SK-N-SH (cell line): ENCODE results near the gene SPRED1. TPM values are rescaled to one million over a fixed set of nuclear protein-coding genes. Genes with fewer than 3 reads are reported as not detected.
A peak's percentile ranks its signal among the peaks of the same experiment; 100 is the strongest.

ENCODE experiments used
- CTCF ChIA-PET: fragments of 300-600, 350-600 bp; formaldehyde crosslinking; extraction: SDS; loops from one replicate; lab custom pipeline; 2021; lab: Yijun Ruan, JAX
- POLR2A ChIA-PET: fragments of 350-600 bp; sonication (Branson Sonifier 250); formaldehyde crosslinking; extraction: SDS; loops from one replicate; lab custom pipeline; 2020; ENCODE audit warnings: antibody characterized with exemption, inconsistent platforms; lab: Yijun Ruan, JAX
- DNase-seq: peaks from one replicate; pipeline ENCODE4 v3.0.0; 2012
- H2AFZ ChIP-seq: fragments of 200-600 bp; sonication (generic); 2 replicates; pipeline ENCODE4 v1.8.1; 2016; ENCODE audit warnings: antibody characterized with exemption, mild to moderate bottlenecking, low read depth
- H3F3A ChIP-seq: fragments of 200-600 bp; sonication (generic); replicated peaks from 2 replicates; pipeline ENCODE3; 2016; ENCODE audit warnings: antibody characterized with exemption, mild to moderate bottlenecking; ENCODE audit not compliant: insufficient read depth
- H3K27ac ChIP-seq, 2 experiments: fragments of 200-500 bp in 1 of 2; fragments of 200-600 bp in 1 of 2; sonication (Bioruptor generic) in 1 of 2; sonication (generic), shearing (Covaris generic) in 1 of 2; 2 replicates each; pipeline versions ENCODE4 v1.5.1 to v1.6.1; 2014 to 2016; ENCODE audit warnings: low read depth in 2 of 2, inconsistent platforms in 1 of 2, low read length in 1 of 2, mild to moderate bottlenecking in 1 of 2, mixed read lengths in 1 of 2
- H3K27me3 ChIP-seq: fragments of 200-600 bp; sonication (generic), shearing (Covaris generic); 2 replicates; pipeline ENCODE4 v1.6.1; 2016; ENCODE audit warnings: mixed run types; ENCODE audit not compliant: insufficient read depth
- H3K36me3 ChIP-seq, 2 experiments: fragments of 200-500 bp in 1 of 2; fragments of 200-600 bp in 1 of 2; sonication (Bioruptor generic) in 1 of 2; sonication (generic) in 1 of 2; replicated peaks in 1 of 2; 2 replicates each; pipeline versions ENCODE3 to v1.5.1; 2014 to 2016; ENCODE audit warnings: low read length in 1 of 2, mild to moderate bottlenecking in 1 of 2; ENCODE audit not compliant: insufficient read depth in 2 of 2, control insufficient read depth in 1 of 2
- H3K4me1 ChIP-seq, 2 experiments: fragments of 200-500 bp in 1 of 2; fragments of 200-600 bp in 1 of 2; sonication (Bioruptor generic) in 1 of 2; sonication (generic), shearing (Covaris generic) in 1 of 2; 2 replicates each; pipeline versions ENCODE4 v1.5.1 to v1.6.1; 2014 to 2016; ENCODE audit warnings: low read depth in 1 of 2, low read length in 1 of 2, mixed run types in 1 of 2; ENCODE audit not compliant: insufficient read depth in 2 of 2, control insufficient read depth in 1 of 2
- H3K4me2 ChIP-seq: fragments of 200-600 bp; sonication (generic), shearing (Covaris generic); 2 replicates; pipeline ENCODE4 v1.6.1; 2017; ENCODE audit warnings: mixed run types
- H3K4me3 ChIP-seq, 2 experiments: fragments of 200-500 bp in 1 of 2; fragments of 200-600 bp in 1 of 2; sonication (Bioruptor generic) in 1 of 2; sonication (generic), shearing (Covaris generic) in 1 of 2; 2 replicates each; pipeline versions ENCODE4 v1.5.1 to v1.8.1; 2014 to 2016; ENCODE audit warnings: low read depth in 2 of 2, inconsistent platforms in 1 of 2, low read length in 1 of 2, mild to moderate bottlenecking in 1 of 2, mixed read lengths in 1 of 2, moderate library complexity in 1 of 2
- H3K79me2 ChIP-seq: fragments of 200-600 bp; sonication (generic); 2 replicates; pipeline ENCODE4 v1.8.1; 2017; ENCODE audit warnings: mild to moderate bottlenecking; ENCODE audit not compliant: insufficient read depth
- H3K9ac ChIP-seq: fragments of 200-600 bp; sonication (generic); 2 replicates; pipeline ENCODE4 v1.6.1; 2017; ENCODE audit warnings: mixed run types
- H3K9me2 ChIP-seq: fragments of 200-600 bp; sonication (generic); 2 replicates; pipeline ENCODE4 v1.6.1; 2017; ENCODE audit warnings: mixed run types
- H3K9me3 ChIP-seq: fragments of 200-600 bp; sonication (generic); 2 replicates; pipeline ENCODE4 v1.6.1; 2017; ENCODE audit warnings: mixed run types, mild to moderate bottlenecking, moderate library complexity
- H4K20me1 ChIP-seq: fragments of 200-600 bp; sonication (generic); 2 replicates; pipeline ENCODE4 v1.6.1; 2017; ENCODE audit warnings: mild to moderate bottlenecking, mixed run types; ENCODE audit not compliant: insufficient read depth
- CHD2 ChIP-seq: fragments of 150-350 bp; IDR thresholded peaks from 2 replicates; pipeline ENCODE4 v1.6.1; 2018; ENCODE audit warnings: low read length; ENCODE audit not compliant: partially characterized antibody
- CTCF ChIP-seq: fragments of 200-600 bp; sonication (generic); IDR thresholded peaks from 2 replicates; pipeline ENCODE4 v1.6.1; 2017; ENCODE audit warnings: antibody characterized with exemption, mild to moderate bottlenecking, moderate library complexity
- EP300 ChIP-seq, 2 experiments: IDR thresholded peaks; 2 replicates each; pipeline versions ENCODE4 v1.4.0 to v1.6.1; 2012; ENCODE audit warnings: borderline replicate concordance in 1 of 2, low read depth in 1 of 2, low read length in 1 of 2
- EZH2phosphoT487 ChIP-seq: fragments of 200-600 bp; sonication (generic); IDR thresholded peaks from 2 replicates; pipeline ENCODE4 v1.6.1; 2017; ENCODE audit warnings: low read depth, mixed run types, mild to moderate bottlenecking, antibody characterized with exemption, moderate library complexity, borderline replicate concordance
- FOSL2 ChIP-seq: IDR thresholded peaks from 2 replicates; pipeline ENCODE4 v1.4.0; 2012; ENCODE audit warnings: low read depth, mild to moderate bottlenecking, moderate library complexity, borderline replicate concordance
- FOXJ3 ChIP-seq: sonication (generic); formaldehyde crosslinking; IDR thresholded peaks from 2 replicates; pipeline ENCODE4 v1.5.1; 2020; ENCODE audit warnings: mild to moderate bottlenecking, missing genetic modification reagents
- GABPA ChIP-seq: IDR thresholded peaks from 2 replicates; pipeline ENCODE4 v1.4.0; 2012; ENCODE audit warnings: low read depth, mild to moderate bottlenecking
- GATA2 ChIP-seq: sonication (generic); formaldehyde crosslinking; IDR thresholded peaks from 2 replicates; pipeline ENCODE4 v1.5.0; 2020; ENCODE audit warnings: mild to moderate bottlenecking, missing genetic modification reagents
- IRF3 ChIP-seq: fragments of 150-350 bp; IDR thresholded peaks from 2 replicates; pipeline ENCODE4 v1.6.1; 2016; ENCODE audit warnings: mild to moderate bottlenecking, low read depth, low read length
- JUND ChIP-seq: IDR thresholded peaks from 2 replicates; pipeline ENCODE4 v1.4.0; 2012
- NFIC ChIP-seq: IDR thresholded peaks from 2 replicates; pipeline ENCODE4 v1.4.0; 2012; ENCODE audit warnings: borderline replicate concordance
- NRF1 ChIP-seq: IDR thresholded peaks from 2 replicates; pipeline ENCODE4 v1.6.1; 2012; ENCODE audit warnings: low read depth, mild to moderate bottlenecking, low read length
- POLR2AphosphoS5 ChIP-seq: IDR thresholded peaks from 2 replicates; pipeline ENCODE4 v1.6.1; 2012; ENCODE audit warnings: low read depth, low read length
- RAD21 ChIP-seq: IDR thresholded peaks from 2 replicates; pipeline ENCODE4 v1.6.1; 2012; ENCODE audit warnings: mild to moderate bottlenecking, low read length
- RCOR1 ChIP-seq: fragments of 150-350 bp; IDR thresholded peaks from 2 replicates; pipeline ENCODE4 v1.6.1; 2017; ENCODE audit warnings: antibody characterized with exemption, low read length
- RFX5 ChIP-seq: IDR thresholded peaks from 2 replicates; pipeline ENCODE4 v1.6.1; 2012; ENCODE audit warnings: mild to moderate bottlenecking, improper control_type of control experiment, low read length
- SIN3A ChIP-seq: IDR thresholded peaks from 2 replicates; pipeline ENCODE4 v1.6.1; 2012; ENCODE audit warnings: low read depth, mild to moderate bottlenecking, low read length, moderate library complexity, borderline replicate concordance
- SMC3 ChIP-seq: IDR thresholded peaks from 2 replicates; pipeline ENCODE4 v1.6.1; 2012; ENCODE audit warnings: low read depth, low read length, improper control_type of control experiment
- TAF1 ChIP-seq: IDR thresholded peaks from 2 replicates; pipeline ENCODE4 v1.6.1; 2012; ENCODE audit warnings: low read depth, mild to moderate bottlenecking, low read length, moderate library complexity, borderline replicate concordance
- TEAD4 ChIP-seq: IDR thresholded peaks from 2 replicates; pipeline ENCODE4 v1.4.0; 2012; ENCODE audit warnings: mild to moderate bottlenecking, borderline replicate concordance; ENCODE audit not compliant: insufficient read depth
- USF2 ChIP-seq: fragments of 150-350 bp; IDR thresholded peaks from 2 replicates; pipeline ENCODE4 v1.6.1; 2017; ENCODE audit warnings: antibody characterized with exemption, low read length, low read depth, borderline replicate concordance
- YY1 ChIP-seq: IDR thresholded peaks from 2 replicates; pipeline ENCODE4 v1.4.0; 2012; ENCODE audit warnings: low read depth, mild to moderate bottlenecking
- WGBS: methylation state at CpG from one replicate; pipeline ENCODE4 v1.1.6; 2017; ENCODE audit warnings: low lambda C conversion rate; 5-methylcytosine and 5-hydroxymethylcytosine counted together
- polyA plus RNA-seq, 3 experiments: library from polyadenylated mRNA; depleted of rRNA; stranded (reverse); fragments of >200 nt; gene quantifications; 2 replicates each; pipeline ENCODE4 v1.2.3, GENCODE V29; 2012
- TF ChIP-seq, protein P1 (sequence below): IDR thresholded peaks from 2 replicates; pipeline ENCODE4 v1.4.0; 2012; ENCODE audit warnings: low read depth
- TF ChIP-seq, protein P2 (sequence below): IDR thresholded peaks from 2 replicates; pipeline ENCODE4; 2012
- TF ChIP-seq, protein P3 (sequence below): IDR thresholded peaks from 2 replicates; pipeline ENCODE4 v1.4.0; 2012; ENCODE audit warnings: low read depth, borderline replicate concordance
- TF ChIP-seq, protein P4 (sequence below): IDR thresholded peaks from 2 replicates; pipeline ENCODE4 v1.4.0; 2012; ENCODE audit warnings: low read depth, borderline replicate concordance

The SPRED1 gene
- polyA plus RNA-seq, 1 of the 3 experiments (the other 2 are of a cell fraction): 4.4 TPM

DNA sequence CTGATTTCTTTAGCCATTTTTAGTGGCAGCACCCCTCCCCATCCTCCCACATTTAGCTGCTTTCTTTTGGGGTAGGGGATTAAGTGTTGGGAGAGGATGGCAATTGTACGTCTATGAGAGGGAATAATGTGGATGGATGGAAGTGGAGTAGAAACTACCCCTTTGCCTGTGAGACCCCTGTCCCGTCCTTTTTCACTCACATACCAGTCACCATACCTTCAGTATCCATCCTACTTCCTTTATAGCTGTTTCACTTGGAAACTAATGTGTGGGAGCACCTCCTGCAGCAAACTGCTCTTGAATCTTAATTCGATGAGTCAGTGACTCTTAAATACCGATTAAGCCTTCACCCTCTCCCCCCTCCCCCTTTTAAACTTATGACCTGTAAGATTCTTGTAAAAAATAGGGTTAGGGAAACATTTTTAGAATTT, 730 bp downstream of the SPRED1 start:
- Histone ChIP-seq H3K79me2 (peaks cover 60% of the 10 kb centered on the region), H2AFZ (no peak overlapping the region), H3K4me1 (peaks cover 21 to 25% of the 10 kb centered on the region in 2 experiments; a peak in 3 of 4 replicates), H3K27me3 (no peaks in the 10 kb centered on the region), H3K4me3 (peak overlapping the region; percentile 91), H3K9me3 (no peaks in the 10 kb centered on the region), H3K9me2 (no peaks in the 10 kb centered on the region), H3K4me2 (peak overlapping the region; percentile 74), H3K9ac (peak overlapping the region; percentile 95), H3K36me3 (peaks cover 0 to 6% of the 10 kb centered on the region in 2 experiments), H3F3A (peaks cover 29% of the 10 kb centered on the region), H3K27ac (peak overlapping the region; percentile 89 to 97), H4K20me1 (peaks cover 48% of the 10 kb centered on the region)
- no peak for DNase-seq
- POLR2A ChIA-PET: interaction anchor here (1.0 to 1.7 kb wide), 4 partner anchors 8 to 251 kb away, joined by 3 to 4 read pairs (median 4); no protein-coding TSS in a partner anchor
- 0% methylated on average over 4 of the region's 4 CpGs for WGBS
- CTCF ChIA-PET: interaction anchor here (0.6 to 3.0 kb wide), 5 partner anchors 10 to 95 kb away, joined by 3 to 26 read pairs (median 4); no protein-coding TSS in a partner anchor
- TF ChIP-seq RCOR1 (no peak), NRF1 (no peak), JUND (peak; percentile 40; the same call in 1 of the 2 replicates), POLR2AphosphoS5 (peak; percentile 60), CTCF (no peak), FOSL2 (peak; percentile 60), GATA2 (no peak), RAD21 (no peak), USF2 (no peak), EZH2phosphoT487 (no peak), RFX5 (no peak), IRF3 (no peak), EP300 (IDR thresholded peaks at IDR 0.05; ENCODE audit: borderline replicate concordance in 1 of 2, low read depth in 1 of 2, low read length in 1 of 2) (0 out of 4 replicates have a peak, but pooled peaks of 1 of the 2 experiments have one; percentile 9), FOXJ3 (CRISPR knock-in tag) (no peak), TEAD4 (peak; percentile 8; the same call in 1 of the 2 replicates), CHD2 (no peak), SIN3A (no peak), NFIC (no peak), TAF1 (peak; percentile 32; the same call in 1 of the 2 replicates), SMC3 (no peak), GABPA (no peak; the same call in 1 of the 2 replicates), YY1 (no peak)
- TF ChIP-seq, protein P1, sequence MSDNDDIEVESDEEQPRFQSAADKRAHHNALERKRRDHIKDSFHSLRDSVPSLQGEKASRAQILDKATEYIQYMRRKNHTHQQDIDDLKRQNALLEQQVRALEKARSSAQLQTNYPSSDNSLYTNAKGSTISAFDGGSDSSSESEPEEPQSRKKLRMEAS: no peak
- TF ChIP-seq, protein P2, sequence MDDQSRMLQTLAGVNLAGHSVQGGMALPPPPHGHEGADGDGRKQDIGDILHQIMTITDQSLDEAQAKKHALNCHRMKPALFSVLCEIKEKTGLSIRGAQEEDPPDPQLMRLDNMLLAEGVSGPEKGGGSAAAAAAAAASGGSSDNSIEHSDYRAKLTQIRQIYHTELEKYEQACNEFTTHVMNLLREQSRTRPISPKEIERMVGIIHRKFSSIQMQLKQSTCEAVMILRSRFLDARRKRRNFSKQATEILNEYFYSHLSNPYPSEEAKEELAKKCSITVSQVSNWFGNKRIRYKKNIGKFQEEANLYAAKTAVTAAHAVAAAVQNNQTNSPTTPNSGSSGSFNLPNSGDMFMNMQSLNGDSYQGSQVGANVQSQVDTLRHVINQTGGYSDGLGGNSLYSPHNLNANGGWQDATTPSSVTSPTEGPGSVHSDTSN: no peak
- TF ChIP-seq, protein P3, sequence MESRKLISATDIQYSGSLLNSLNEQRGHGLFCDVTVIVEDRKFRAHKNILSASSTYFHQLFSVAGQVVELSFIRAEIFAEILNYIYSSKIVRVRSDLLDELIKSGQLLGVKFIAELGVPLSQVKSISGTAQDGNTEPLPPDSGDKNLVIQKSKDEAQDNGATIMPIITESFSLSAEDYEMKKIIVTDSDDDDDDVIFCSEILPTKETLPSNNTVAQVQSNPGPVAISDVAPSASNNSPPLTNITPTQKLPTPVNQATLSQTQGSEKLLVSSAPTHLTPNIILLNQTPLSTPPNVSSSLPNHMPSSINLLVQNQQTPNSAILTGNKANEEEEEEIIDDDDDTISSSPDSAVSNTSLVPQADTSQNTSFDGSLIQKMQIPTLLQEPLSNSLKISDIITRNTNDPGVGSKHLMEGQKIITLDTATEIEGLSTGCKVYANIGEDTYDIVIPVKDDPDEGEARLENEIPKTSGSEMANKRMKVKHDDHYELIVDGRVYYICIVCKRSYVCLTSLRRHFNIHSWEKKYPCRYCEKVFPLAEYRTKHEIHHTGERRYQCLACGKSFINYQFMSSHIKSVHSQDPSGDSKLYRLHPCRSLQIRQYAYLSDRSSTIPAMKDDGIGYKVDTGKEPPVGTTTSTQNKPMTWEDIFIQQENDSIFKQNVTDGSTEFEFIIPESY: no peak
- TF ChIP-seq, protein P4, sequence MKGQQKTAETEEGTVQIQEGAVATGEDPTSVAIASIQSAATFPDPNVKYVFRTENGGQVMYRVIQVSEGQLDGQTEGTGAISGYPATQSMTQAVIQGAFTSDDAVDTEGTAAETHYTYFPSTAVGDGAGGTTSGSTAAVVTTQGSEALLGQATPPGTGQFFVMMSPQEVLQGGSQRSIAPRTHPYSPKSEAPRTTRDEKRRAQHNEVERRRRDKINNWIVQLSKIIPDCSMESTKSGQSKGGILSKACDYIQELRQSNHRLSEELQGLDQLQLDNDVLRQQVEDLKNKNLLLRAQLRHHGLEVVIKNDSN: no peak
